ENCODE measurements around the gene LHFPL3.

The LHFPL3 gene

GRCh38 chr7:104846731-104847130, 518.3 kb downstream of the LHFPL3 start:
- in situ Hi-C loops (cut with MboI; ENCODE audit: low pct_unique_long_range_greater_than_20kb, low sequenced_read_pairs, unreplicated experiment) = no loop called here
- no peak for TF ChIP-seq CTCF (IDR thresholded peaks at IDR 0.05; ENCODE audit: extremely low read depth, insufficient read depth, missing control alignments)
- DNase-seq (ENCODE audit: low spot score) = no peak

- DNase-seq (ENCODE audit: low spot score) = peak; percentile 33
- TF ChIP-seq CTCF (IDR thresholded peaks at IDR 0.05; ENCODE audit: extremely low read depth, insufficient read depth, missing control alignments) = peak; percentile 91
- in situ Hi-C loops (cut with MboI; ENCODE audit: low pct_unique_long_range_greater_than_20kb, low sequenced_read_pairs, unreplicated experiment) = no loop called here
These were observed 520.0 kb downstream of the LHFPL3 start for GRCh38 chr7:104848138-104848990.

GRCh38 chr7:104850374-104850773, 522.0 kb downstream of the LHFPL3 start:
- in situ Hi-C loops (cut with MboI; ENCODE audit: low pct_unique_long_range_greater_than_20kb, low sequenced_read_pairs, unreplicated experiment) = no loop called here
- no peak for TF ChIP-seq CTCF (IDR thresholded peaks at IDR 0.05; ENCODE audit: extremely low read depth, insufficient read depth, missing control alignments)
- no peak for DNase-seq (ENCODE audit: low spot score)

- TF ChIP-seq CTCF (IDR thresholded peaks at IDR 0.05; ENCODE audit: extremely low read depth, insufficient read depth, missing control alignments) = no peak
- in situ Hi-C loops (cut with MboI; ENCODE audit: low pct_unique_long_range_greater_than_20kb, low sequenced_read_pairs, unreplicated experiment) = no loop called here
- DNase-seq (ENCODE audit: low spot score) = no peak
These were observed 522.9 kb downstream of the LHFPL3 start for GRCh38 chr7:104851268-104851667.

- TF ChIP-seq CTCF (IDR thresholded peaks at IDR 0.05; ENCODE audit: extremely low read depth, insufficient read depth, missing control alignments) = no peak
- DNase-seq (ENCODE audit: low spot score) = no peak
- in situ Hi-C loops (cut with MboI; ENCODE audit: low pct_unique_long_range_greater_than_20kb, low sequenced_read_pairs, unreplicated experiment) = no loop called here
These were observed 524.0 kb downstream of the LHFPL3 start for GRCh38 chr7:104852386-104852785.

- DNase-seq (ENCODE audit: low spot score) = no peak
- in situ Hi-C loops (cut with MboI; ENCODE audit: low pct_unique_long_range_greater_than_20kb, low sequenced_read_pairs, unreplicated experiment) = no loop called here
- no peak for TF ChIP-seq CTCF (IDR thresholded peaks at IDR 0.05; ENCODE audit: extremely low read depth, insufficient read depth, missing control alignments)
These were observed 527.5 kb downstream of the LHFPL3 start for GRCh38 chr7:104855861-104856260.

Data from GM13977 (cell line).